ENCODE measurements around the gene C14orf39. TPM values are rescaled to one million over a fixed set of nuclear protein-coding genes. Genes with fewer than 3 reads are reported as not detected.

C14orf39 gene
- total RNA-seq, 4 donors from 2014 or later: not detected

- WGBS, 2 donors: 5 to 7% methylated on average over 50 to 53 of the region's 58 CpGs
- intact Hi-C loops (cut with DNase I; ENCODE audit: low total_unique reads): no loop called here
- DNase-seq (ENCODE audit: low spot score in 2 of 2): no peak
- TF ChIP-seq POLR2A (IDR thresholded peaks at IDR 0.05): no peak
- TF ChIP-seq, protein P1, sequence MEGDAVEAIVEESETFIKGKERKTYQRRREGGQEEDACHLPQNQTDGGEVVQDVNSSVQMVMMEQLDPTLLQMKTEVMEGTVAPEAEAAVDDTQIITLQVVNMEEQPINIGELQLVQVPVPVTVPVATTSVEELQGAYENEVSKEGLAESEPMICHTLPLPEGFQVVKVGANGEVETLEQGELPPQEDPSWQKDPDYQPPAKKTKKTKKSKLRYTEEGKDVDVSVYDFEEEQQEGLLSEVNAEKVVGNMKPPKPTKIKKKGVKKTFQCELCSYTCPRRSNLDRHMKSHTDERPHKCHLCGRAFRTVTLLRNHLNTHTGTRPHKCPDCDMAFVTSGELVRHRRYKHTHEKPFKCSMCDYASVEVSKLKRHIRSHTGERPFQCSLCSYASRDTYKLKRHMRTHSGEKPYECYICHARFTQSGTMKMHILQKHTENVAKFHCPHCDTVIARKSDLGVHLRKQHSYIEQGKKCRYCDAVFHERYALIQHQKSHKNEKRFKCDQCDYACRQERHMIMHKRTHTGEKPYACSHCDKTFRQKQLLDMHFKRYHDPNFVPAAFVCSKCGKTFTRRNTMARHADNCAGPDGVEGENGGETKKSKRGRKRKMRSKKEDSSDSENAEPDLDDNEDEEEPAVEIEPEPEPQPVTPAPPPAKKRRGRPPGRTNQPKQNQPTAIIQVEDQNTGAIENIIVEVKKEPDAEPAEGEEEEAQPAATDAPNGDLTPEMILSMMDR (IDR thresholded peaks at IDR 0.05): no peak
- H3K4me3 ChIP-seq (ENCODE audit: low read depth, poor library complexity, severe bottlenecking): no peak overlapping the region
Measured at GRCh38 chr14:60509438-60510253, 23.8 kb upstream of the C14orf39 start.

DNA sequence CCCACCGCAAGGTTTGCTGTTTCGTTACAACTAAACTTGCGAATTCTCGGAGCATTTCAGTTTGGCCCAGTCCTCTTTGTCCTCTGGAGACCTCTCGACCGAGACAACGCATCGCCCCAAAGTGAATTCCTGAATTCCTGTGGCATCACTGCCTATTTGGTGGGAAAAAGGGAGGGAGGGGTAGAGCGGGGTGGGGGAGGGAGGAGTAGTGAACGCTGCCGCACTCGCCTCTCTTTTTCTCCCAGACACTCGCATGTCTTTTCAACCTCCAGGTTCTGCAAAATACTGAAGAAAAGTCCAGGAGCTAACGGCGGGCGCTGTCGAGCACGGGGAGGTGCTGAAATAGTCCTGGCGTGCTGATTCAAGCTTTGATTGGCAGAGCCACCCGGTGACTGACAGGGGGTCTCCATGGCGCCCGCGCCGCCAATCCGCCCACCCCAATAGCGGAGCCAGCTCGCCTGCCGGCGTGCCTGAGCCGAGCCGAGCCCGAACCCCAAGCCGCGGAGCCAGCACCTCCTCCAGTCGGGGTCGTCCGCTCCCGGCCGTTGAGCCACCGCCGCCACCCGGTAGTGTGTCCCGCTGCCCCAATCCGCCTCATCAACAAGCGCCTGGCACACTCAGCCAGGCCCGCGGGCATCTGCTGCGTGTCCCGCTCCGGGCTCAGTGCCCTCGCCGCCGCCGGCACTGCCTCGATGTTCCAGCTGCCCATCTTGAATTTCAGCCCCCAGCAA, 23.0 kb upstream of the C14orf39 start, which contains the start of gene SIX6:
SIX6 (plus strand) TSS at position 440 of the 731 bp plus-strand sequence; CDS start at position 693, 253 bp downstream.
- intact Hi-C loops (cut with DNase I; ENCODE audit: low total_unique reads): no loop called here
- DNase-seq (ENCODE audit: low spot score in 2 of 2): no peak
- WGBS, 2 donors: 1 to 6% methylated on average over 28 to 35 of the region's 55 CpGs
- TF ChIP-seq, protein P1 (IDR thresholded peaks at IDR 0.05): no peak
- TF ChIP-seq POLR2A (IDR thresholded peaks at IDR 0.05): no peak
- no peak within 1 kb of the TSS for H3K4me3 ChIP-seq (ENCODE audit: low read depth, poor library complexity, severe bottlenecking)

DNA sequence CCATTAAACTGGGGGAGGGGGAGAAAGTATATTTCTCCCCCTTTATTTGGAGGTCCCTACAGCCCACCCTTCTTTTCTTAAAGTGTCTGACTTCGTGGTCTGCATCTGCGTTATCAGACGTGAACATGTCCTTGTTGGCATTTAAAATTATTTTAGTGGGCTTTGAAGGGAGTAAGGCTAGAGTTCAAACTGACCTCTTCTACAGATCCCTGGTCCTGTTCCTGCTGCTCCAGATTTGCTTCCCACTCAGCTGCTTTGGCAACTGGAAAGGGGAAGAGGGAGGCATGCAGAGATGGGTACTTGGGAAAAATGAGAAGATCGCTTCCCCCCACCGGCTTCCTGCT, 22.5 kb upstream of the C14orf39 start:
- intact Hi-C loops (cut with DNase I; ENCODE audit: low total_unique reads): no loop called here
- H3K4me3 ChIP-seq (ENCODE audit: low read depth, poor library complexity, severe bottlenecking): no peak overlapping the region
- TF ChIP-seq POLR2A (IDR thresholded peaks at IDR 0.05): no peak
- TF ChIP-seq, protein P1 (IDR thresholded peaks at IDR 0.05): no peak
- no peak for DNase-seq (ENCODE audit: low spot score in 2 of 2)
- WGBS, 2 donors: 5 to 7% methylated on average over 5 of the region's 5 CpGs

- 10 to 11% methylated on average over 48 of the region's 48 CpGs for WGBS, 2 donors
- no peak overlapping the region for H3K4me3 ChIP-seq (ENCODE audit: low read depth, poor library complexity, severe bottlenecking)
- no peak for DNase-seq (ENCODE audit: low spot score in 2 of 2)
- no peak for TF ChIP-seq POLR2A (IDR thresholded peaks at IDR 0.05)
- TF ChIP-seq, protein P1 (IDR thresholded peaks at IDR 0.05): no peak
- intact Hi-C loops (cut with DNase I; ENCODE audit: low total_unique reads): no loop called here
Measured at GRCh38 chr14:60506985-60507829, 21.3 kb upstream of the C14orf39 start.

- intact Hi-C loops (cut with DNase I; ENCODE audit: low total_unique reads): no loop called here
- TF ChIP-seq, protein P1 (IDR thresholded peaks at IDR 0.05): no peak
- no peak for TF ChIP-seq POLR2A (IDR thresholded peaks at IDR 0.05)
- DNase-seq (ENCODE audit: low spot score in 2 of 2): no peak
- no peak overlapping the region for H3K4me3 ChIP-seq (ENCODE audit: low read depth, poor library complexity, severe bottlenecking)
- WGBS, 2 donors: 10% methylated on average over 17 of the region's 17 CpGs
Measured at GRCh38 chr14:60506462-60506984, 20.7 kb upstream of the C14orf39 start.

Measured in lower leg skin (tissue), 4 donors.